Endothelial cell of umbilical vein (primary cell): ENCODE data around the gene SCYL3. TPM values are rescaled to one million over a fixed set of nuclear protein-coding genes. Genes with fewer than 3 reads are reported as not detected.

Source experiments
- BruUV-seq: library from RNA; stranded (reverse); fragments of 400-500 nt; replicated peaks from 2 replicates; lab custom pipeline; 2021; lab: Mats Ljungman, UMichigan
- CTCF ChIA-PET: fragments of 300-600, 350-600 bp; sonication (Branson Sonifier 250); formaldehyde crosslinking; loops from one replicate; lab custom pipeline; 2021; ENCODE audit warnings: antibody characterized with exemption, inconsistent platforms; lab: Charles Lee
- POLR2A ChIA-PET: fragments of 300-600, 350-600 bp; sonication (Branson Sonifier 250); formaldehyde crosslinking; loops from one replicate; lab custom pipeline; 2021; ENCODE audit warnings: antibody characterized with exemption, inconsistent platforms; lab: Charles Lee
- DNase-seq: peaks from one replicate; pipeline ENCODE4 v3.0.0-alpha.2; 2011; ENCODE audit warnings: low read depth, low spot score
- FAIRE-seq: peaks from 2 replicates; lab custom pipeline; 2011; peaks lifted over from hg19 to GRCh38; lab: Jason Lieb, UNC
- H2AFZ ChIP-seq: 2 replicates; pipeline ENCODE4 v1.6.0; 2012; ENCODE audit warnings: low read depth, low read length, control low read depth, inconsistent platforms
- H3K27ac ChIP-seq: 2 replicates; pipeline ENCODE4 v1.5.1; 2011; ENCODE audit warnings: low read depth, mild to moderate bottlenecking, control low read depth, low read length, moderate library complexity; ENCODE audit not compliant: insufficient read depth
- H3K27me3 ChIP-seq, 2 experiments: 2 replicates each; pipeline versions ENCODE4 v1.6.0 to v1.6.1; 2011; ENCODE audit warnings: low read length in 2 of 2, mixed read lengths in 1 of 2; ENCODE audit not compliant: control insufficient read depth in 2 of 2, insufficient read depth in 2 of 2
- H3K36me3 ChIP-seq, 2 experiments: 2 replicates in 1 of 2; 3 replicates in 1 of 2; pipeline ENCODE4 v1.5.1; 2011; ENCODE audit warnings: low read length in 2 of 2, mild to moderate bottlenecking in 1 of 2, moderate library complexity in 1 of 2; ENCODE audit not compliant: control insufficient read depth in 2 of 2, insufficient read depth in 2 of 2; ENCODE audit errors: extremely low read depth in 1 of 2
- H3K4me1 ChIP-seq: 3 replicates; pipeline ENCODE4 v1.5.1; 2011; ENCODE audit warnings: mild to moderate bottlenecking, low read length; ENCODE audit not compliant: control insufficient read depth, insufficient read depth; ENCODE audit errors: extremely low read depth
- H3K4me2 ChIP-seq: 2 replicates; pipeline ENCODE4 v1.6.1; 2011; ENCODE audit warnings: low read length, control low read depth, mixed read lengths; ENCODE audit not compliant: insufficient read depth
- H3K4me3 ChIP-seq, 3 experiments: fragments of 200-600 bp in 1 of 3; sonication (generic), shearing (Covaris generic) in 1 of 3; replicated peaks in 1 of 3; 2 replicates each; pipeline ENCODE4 v1.5.1; 2011 to 2016; ENCODE audit warnings: control low read depth in 3 of 3, low read length in 3 of 3, mild to moderate bottlenecking in 2 of 3, inconsistent platforms in 1 of 3, low read depth in 1 of 3, moderate library complexity in 1 of 3; ENCODE audit not compliant: insufficient read depth in 1 of 3
- H3K79me2 ChIP-seq: 2 replicates; pipeline ENCODE4 v1.6.0; 2012; ENCODE audit warnings: low read length, inconsistent platforms; ENCODE audit not compliant: control insufficient read depth, insufficient read depth
- H3K9ac ChIP-seq: replicated peaks from 2 replicates; pipeline ENCODE3; 2011; ENCODE audit warnings: low read length, control low read depth; ENCODE audit not compliant: insufficient read depth; ENCODE audit errors: extremely low read depth
- H3K9me1 ChIP-seq: replicated peaks from 3 replicates; pipeline ENCODE4 v1.6.0; 2011; ENCODE audit warnings: mild to moderate bottlenecking, low read length; ENCODE audit not compliant: control insufficient read depth, insufficient read depth; ENCODE audit errors: extremely low read depth
- H3K9me3 ChIP-seq: replicated peaks from 2 replicates; pipeline ENCODE4 v1.5.1; 2012; ENCODE audit warnings: low read length, inconsistent platforms; ENCODE audit not compliant: control insufficient read depth, insufficient read depth
- H4K20me1 ChIP-seq: replicated peaks from 2 replicates; pipeline ENCODE3; 2011; ENCODE audit warnings: mild to moderate bottlenecking, low read length; ENCODE audit not compliant: control insufficient read depth, insufficient read depth; ENCODE audit errors: extremely low read depth
- EZH2 ChIP-seq: IDR thresholded peaks from 2 replicates; pipeline ENCODE4 v1.6.1; 2012; ENCODE audit warnings: borderline replicate concordance, low read depth, mild to moderate bottlenecking, moderate library complexity, low read length, inconsistent platforms; ENCODE audit not compliant: severe bottlenecking
- FOS ChIP-seq: IDR thresholded peaks from 2 replicates; pipeline ENCODE4 v1.6.1; 2011; ENCODE audit warnings: mild to moderate bottlenecking, low read length, moderate library complexity, borderline replicate concordance; ENCODE audit not compliant: insufficient read depth
- GATA2 ChIP-seq: IDR thresholded peaks from 2 replicates; pipeline ENCODE4 v1.7.0; 2011; ENCODE audit warnings: low read depth, mild to moderate bottlenecking, moderate library complexity, mixed read lengths, low read length; ENCODE audit not compliant: insufficient read length, insufficient read depth
- JUN ChIP-seq: IDR thresholded peaks from 2 replicates; pipeline ENCODE4 v1.6.1; 2011; ENCODE audit warnings: borderline replicate concordance, low read depth; ENCODE audit not compliant: insufficient read length, insufficient read depth
- MYC ChIP-seq: IDR thresholded peaks from one replicate; pipeline ENCODE4 v1.6.1; 2011; ENCODE audit warnings: mild to moderate bottlenecking, low read depth, low read length
- POLR2A ChIP-seq: IDR thresholded peaks from 2 replicates; pipeline ENCODE4 v1.6.1; 2012; ENCODE audit warnings: low read depth, mild to moderate bottlenecking, control low read depth, low read length
- POLR2AphosphoS5 ChIP-seq: IDR thresholded peaks from 2 replicates; pipeline ENCODE4 v1.6.1; 2012; ENCODE audit warnings: low read depth, mild to moderate bottlenecking, control low read depth, low read length, moderate library complexity; ENCODE audit not compliant: insufficient read depth
- dilution Hi-C: fragments of 300-500 bp; cut with MboI; formaldehyde crosslinking; loops from one replicate; pipeline ENCODE4 v1.15.0; 2019; ENCODE audit warnings: low sequenced_read_pairs; ENCODE audit not compliant: extremely low pct_ligation_motif_present
- intact Hi-C: fragments of 100-400 bp; cut with micrococcal nuclease; formaldehyde crosslinking; loops from one replicate; pipeline ENCODE4 v1.10.0; 2022
- polyA plus RNA-seq, 4 experiments: library from polyadenylated mRNA; depleted of rRNA in 3 of 4; stranded (reverse) in 3 of 4; unstranded in 1 of 4; fragments of >200 nt; gene quantifications; 2 replicates each; pipeline versions ENCODE4 v1.2.1 to v1.2.3, GENCODE V29; 2011 to 2012; ENCODE audit warnings: missing spikeins in 1 of 4
- total RNA-seq: library from RNA; stranded (reverse); gene quantifications from 2 replicates; pipeline ENCODE4 v1.2.3, GENCODE V29; 2021
- TF ChIP-seq, protein P1 (sequence below), 2 donors: IDR thresholded peaks; 1 replicate in 1 of 2; 2 replicates in 1 of 2; pipeline ENCODE4 v1.5.1; 2011; ENCODE audit warnings: low read length in 2 of 2, mild to moderate bottlenecking in 2 of 2, moderate library complexity in 2 of 2, control low read depth in 1 of 2, inconsistent platforms in 1 of 2, low read depth in 1 of 2; ENCODE audit not compliant: insufficient read depth in 1 of 2; ENCODE audit errors: extremely low read depth in 1 of 2
- TF ChIP-seq, protein P2 (sequence below): IDR thresholded peaks from 2 replicates; pipeline ENCODE4 v1.6.1; 2011; ENCODE audit not compliant: insufficient read depth, insufficient read length

Gene SCYL3
- total and polyA plus RNA-seq, 2 donors (not counting 3 experiments of a cell fraction or from before 2014, with no cell fraction given), result 3.3 to 6.2 TPM

DNA sequence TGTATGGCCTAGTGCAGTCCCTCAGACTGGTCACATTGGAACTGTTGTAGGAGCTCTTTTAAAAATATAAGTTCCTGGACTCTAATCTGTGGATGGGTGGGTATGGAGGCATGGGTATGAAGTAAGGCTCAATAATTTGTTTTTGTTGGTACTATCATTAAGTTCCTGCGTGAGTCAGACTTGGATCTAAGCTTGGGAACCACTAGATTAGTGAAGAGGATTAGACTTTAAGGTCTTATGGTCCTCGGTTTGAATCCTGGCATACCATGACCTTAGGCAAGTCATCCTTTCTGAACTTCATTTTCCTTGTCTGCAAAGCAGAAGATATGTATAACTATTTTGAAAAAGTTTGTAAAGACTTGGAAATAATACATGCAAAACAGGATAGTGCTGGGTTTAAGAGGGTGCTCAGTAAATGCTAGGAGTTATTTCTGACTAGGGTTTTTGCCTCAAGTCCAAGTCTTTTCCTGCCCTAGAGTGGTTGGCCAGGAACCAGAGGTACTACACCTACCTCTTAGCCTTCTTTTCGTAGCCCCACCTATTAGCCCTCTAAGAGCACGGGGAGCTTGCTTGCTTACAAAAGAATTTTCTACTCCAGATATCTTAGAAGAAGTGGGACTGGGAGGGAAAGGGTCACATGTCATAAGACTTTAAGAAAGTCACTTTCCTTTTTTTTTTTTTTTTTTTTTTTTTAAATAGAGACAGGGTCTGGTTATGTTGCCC lies 60.4 kb downstream of the SCYL3 start:
- H3K36me3 ChIP-seq, result peaks cover 0 to 5% of the 10 kb centered on the region in 2 experiments
- no peak overlapping the region for H3K9ac ChIP-seq
- H3K4me2 ChIP-seq, result no peak overlapping the region
- no peak for TF ChIP-seq POLR2AphosphoS5
- no peak for TF ChIP-seq FOS
- TF ChIP-seq EZH2, result no peak
- no peak for TF ChIP-seq MYC
- no peak for TF ChIP-seq GATA2
- TF ChIP-seq, protein P1, sequence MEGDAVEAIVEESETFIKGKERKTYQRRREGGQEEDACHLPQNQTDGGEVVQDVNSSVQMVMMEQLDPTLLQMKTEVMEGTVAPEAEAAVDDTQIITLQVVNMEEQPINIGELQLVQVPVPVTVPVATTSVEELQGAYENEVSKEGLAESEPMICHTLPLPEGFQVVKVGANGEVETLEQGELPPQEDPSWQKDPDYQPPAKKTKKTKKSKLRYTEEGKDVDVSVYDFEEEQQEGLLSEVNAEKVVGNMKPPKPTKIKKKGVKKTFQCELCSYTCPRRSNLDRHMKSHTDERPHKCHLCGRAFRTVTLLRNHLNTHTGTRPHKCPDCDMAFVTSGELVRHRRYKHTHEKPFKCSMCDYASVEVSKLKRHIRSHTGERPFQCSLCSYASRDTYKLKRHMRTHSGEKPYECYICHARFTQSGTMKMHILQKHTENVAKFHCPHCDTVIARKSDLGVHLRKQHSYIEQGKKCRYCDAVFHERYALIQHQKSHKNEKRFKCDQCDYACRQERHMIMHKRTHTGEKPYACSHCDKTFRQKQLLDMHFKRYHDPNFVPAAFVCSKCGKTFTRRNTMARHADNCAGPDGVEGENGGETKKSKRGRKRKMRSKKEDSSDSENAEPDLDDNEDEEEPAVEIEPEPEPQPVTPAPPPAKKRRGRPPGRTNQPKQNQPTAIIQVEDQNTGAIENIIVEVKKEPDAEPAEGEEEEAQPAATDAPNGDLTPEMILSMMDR (IDR thresholded peaks at IDR 0.05; ENCODE audit: extremely low read depth in 1 of 2, insufficient read depth in 1 of 2, low read depth in 1 of 2, low read length in 2 of 2), result no peak
- TF ChIP-seq, protein P2, sequence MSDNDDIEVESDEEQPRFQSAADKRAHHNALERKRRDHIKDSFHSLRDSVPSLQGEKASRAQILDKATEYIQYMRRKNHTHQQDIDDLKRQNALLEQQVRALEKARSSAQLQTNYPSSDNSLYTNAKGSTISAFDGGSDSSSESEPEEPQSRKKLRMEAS, result no peak
- TF ChIP-seq POLR2A, result no peak
- no peak for TF ChIP-seq JUN
- DNase-seq (no peak), FAIRE-seq (no peak)
- H3K27ac ChIP-seq, result no peak overlapping the region
- H3K9me1 ChIP-seq, result no peaks in the 10 kb centered on the region
- no peaks in the 10 kb centered on the region for H3K79me2 ChIP-seq
- no TSS peak for BruUV-seq
- POLR2A ChIA-PET, result no interaction called here
- H3K4me3 ChIP-seq, result no peak overlapping the region
- CTCF ChIA-PET, result interaction anchor here (0.7 kb wide), 1 partner anchor 1219 kb away, joined by 3 read pairs; no protein-coding TSS in a partner anchor
- no peaks in the 10 kb centered on the region for H4K20me1 ChIP-seq
- no peaks in the 10 kb centered on the region for H3K4me1 ChIP-seq
- dilution Hi-C loops (no loop called here), intact Hi-C loops (no loop called here)
- no peaks in the 10 kb centered on the region for H3K27me3 ChIP-seq
- no peaks in the 10 kb centered on the region for H3K9me3 ChIP-seq
- no peak overlapping the region for H2AFZ ChIP-seq
